Lower leg skin (tissue), 3 donors: ENCODE data around the gene IKBKE.

Experiments
- CTCF ChIP-seq, 3 donors: fragments of 450-650 bp; IDR thresholded peaks; one replicate each; pipeline ENCODE4 v1.5.1; 2016; ENCODE audit warnings: antibody characterized with exemption in 3 of 3, mild to moderate bottlenecking in 3 of 3, moderate library complexity in 2 of 3
- POLR2A ChIP-seq, 2 donors: fragments of 450-650 bp; IDR thresholded peaks; one replicate each; pipeline ENCODE4 v1.6.1; 2016 to 2017; ENCODE audit warnings: antibody characterized with exemption in 2 of 2, mild to moderate bottlenecking in 1 of 2, moderate library complexity in 1 of 2

- TF ChIP-seq CTCF (IDR thresholded peaks at IDR 0.05): no peak
- TF ChIP-seq POLR2A (IDR thresholded peaks at IDR 0.05): no peak
Measured at GRCh38 chr1:206506405-206507283, 36.4 kb downstream of the IKBKE start.
